Peyer's patch (tissue), 4 donors: ENCODE measurements around the gene UBAC1. TPM values are rescaled to one million over a fixed set of nuclear protein-coding genes. Genes with fewer than 3 reads are reported as not detected.

Source experiments
- DNase-seq, 3 donors: peaks; one replicate each; pipeline ENCODE4 v3.0.0-alpha.2; 2017 to 2019
- H3K27ac ChIP-seq, 4 donors: fragments of 200-600 bp; sonication (generic); one replicate each; pipeline ENCODE4 v1.5.1; 2016 to 2019
- H3K27me3 ChIP-seq, 2 donors: fragments of 200-600 bp; sonication (generic); one replicate each; pipeline ENCODE4 v1.5.1; 2019
- H3K36me3 ChIP-seq, 3 donors: fragments of 200-600 bp; sonication (generic); one replicate each; pipeline ENCODE4 v1.5.1; 2016 to 2019
- H3K4me1 ChIP-seq, 4 donors: fragments of 200-600 bp; sonication (generic); one replicate each; pipeline ENCODE4 v1.5.1; 2016 to 2019
- H3K4me3 ChIP-seq, 4 donors: fragments of 200-600 bp; sonication (generic); 1 replicate in 3 of 4; 2 replicates in 1 of 4; pipeline ENCODE4 v1.5.1; 2016 to 2019; ENCODE audit warnings: mild to moderate bottlenecking in 1 of 4
- H3K9me3 ChIP-seq, 4 donors: fragments of 200-600 bp; sonication (generic); one replicate each; pipeline ENCODE4 v1.5.1; 2016 to 2019; ENCODE audit warnings: mild to moderate bottlenecking in 1 of 4
- CTCF ChIP-seq, 6 experiments: fragments of 450-650 bp in 4 of 6; fragments of 200-600 bp in 2 of 6; sonication (generic) in 1 of 6; IDR thresholded peaks; one replicate each; pipeline ENCODE4 v1.5.1; 2017 to 2019; ENCODE audit warnings: antibody characterized with exemption in 6 of 6, mild to moderate bottlenecking in 3 of 6, moderate library complexity in 1 of 6
- POLR2A ChIP-seq, 2 donors: fragments of 450-650 bp; IDR thresholded peaks; one replicate each; pipeline ENCODE4 v1.5.1; 2017; ENCODE audit warnings: antibody characterized with exemption in 2 of 2, mild to moderate bottlenecking in 2 of 2, moderate library complexity in 2 of 2
- total RNA-seq, 4 donors: library from RNA; depleted of rRNA; stranded (reverse); fragments of >200 nt; gene quantifications; one replicate each; pipeline ENCODE4 v1.1.0, GENCODE V29; 2016

The UBAC1 gene
- total RNA-seq, 4 donors from 2014 or later: 23.1 to 64.3 (median 43.9) TPM

GRCh38 chr9:135903786-135904520 lies 57.2 kb downstream of the UBAC1 start:
- Histone ChIP-seq H3K4me3 (no peak overlapping the region), H3K9me3 (no peaks in the 10 kb centered on the region), H3K4me1 (peaks cover 0 to 30% (median 4%) of the 10 kb centered on the region in 4 donors), H3K27ac (no peak overlapping the region), H3K36me3 (no peaks in the 10 kb centered on the region), H3K27me3 (no peaks in the 10 kb centered on the region)
- DNase-seq: no peak
- no peak for TF ChIP-seq POLR2A (IDR thresholded peaks at IDR 0.05)
- TF ChIP-seq CTCF (IDR thresholded peaks at IDR 0.05): no peak

- H3K9me3 ChIP-seq: no peaks in the 10 kb centered on the region
- H3K4me1 ChIP-seq: peaks cover 0 to 24% (median 3%) of the 10 kb centered on the region in 4 donors
- H3K36me3 ChIP-seq: no peaks in the 10 kb centered on the region
- DNase-seq: no peak
- H3K27me3 ChIP-seq: no peaks in the 10 kb centered on the region
- TF ChIP-seq POLR2A (IDR thresholded peaks at IDR 0.05) (no peak), CTCF (IDR thresholded peaks at IDR 0.05) (no peak)
- H3K27ac ChIP-seq: no peak overlapping the region
- no peak overlapping the region for H3K4me3 ChIP-seq
Observed at GRCh38 chr9:135903358-135903656, 57.9 kb downstream of the UBAC1 start.

- Histone ChIP-seq H3K36me3 (no peaks in the 10 kb centered on the region), H3K4me1 (peaks cover 0 to 19% (median 2%) of the 10 kb centered on the region in 4 donors), H3K27ac (no peak overlapping the region), H3K4me3 (no peak overlapping the region), H3K27me3 (no peaks in the 10 kb centered on the region), H3K9me3 (no peaks in the 10 kb centered on the region)
- DNase-seq: no peak
- TF ChIP-seq POLR2A (IDR thresholded peaks at IDR 0.05): no peak
- TF ChIP-seq CTCF (IDR thresholded peaks at IDR 0.05): no peak
Observed at GRCh38 chr9:135902655-135903357, 58.4 kb downstream of the UBAC1 start.

DNA sequence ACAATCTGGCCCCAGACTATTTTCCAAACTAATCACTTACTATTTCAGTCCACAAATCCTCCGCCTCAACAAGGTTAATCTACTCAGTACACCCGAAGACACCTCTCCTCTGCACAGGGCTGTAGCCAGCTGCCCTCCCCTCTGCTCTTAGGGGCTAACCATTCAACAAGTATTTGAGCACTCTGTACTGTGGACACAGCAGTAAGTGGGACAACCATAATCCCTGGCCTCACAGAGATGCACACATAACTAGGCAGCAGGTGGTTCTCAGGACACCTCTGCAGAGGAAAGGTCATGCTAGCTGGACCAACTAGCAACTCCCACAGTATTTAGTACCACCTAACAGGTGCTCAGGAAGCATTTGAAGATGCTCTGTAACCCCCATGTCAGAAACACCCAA lies 59.3 kb downstream of the UBAC1 start:
- no peak for DNase-seq
- Histone ChIP-seq H3K9me3 (no peaks in the 10 kb centered on the region), H3K27me3 (no peaks in the 10 kb centered on the region), H3K27ac (no peak overlapping the region), H3K4me1 (peaks cover 0 to 19% (median 2%) of the 10 kb centered on the region in 4 donors), H3K36me3 (no peaks in the 10 kb centered on the region), H3K4me3 (no peak overlapping the region)
- no peak for TF ChIP-seq POLR2A (IDR thresholded peaks at IDR 0.05)
- no peak for TF ChIP-seq CTCF (IDR thresholded peaks at IDR 0.05)

DNA sequence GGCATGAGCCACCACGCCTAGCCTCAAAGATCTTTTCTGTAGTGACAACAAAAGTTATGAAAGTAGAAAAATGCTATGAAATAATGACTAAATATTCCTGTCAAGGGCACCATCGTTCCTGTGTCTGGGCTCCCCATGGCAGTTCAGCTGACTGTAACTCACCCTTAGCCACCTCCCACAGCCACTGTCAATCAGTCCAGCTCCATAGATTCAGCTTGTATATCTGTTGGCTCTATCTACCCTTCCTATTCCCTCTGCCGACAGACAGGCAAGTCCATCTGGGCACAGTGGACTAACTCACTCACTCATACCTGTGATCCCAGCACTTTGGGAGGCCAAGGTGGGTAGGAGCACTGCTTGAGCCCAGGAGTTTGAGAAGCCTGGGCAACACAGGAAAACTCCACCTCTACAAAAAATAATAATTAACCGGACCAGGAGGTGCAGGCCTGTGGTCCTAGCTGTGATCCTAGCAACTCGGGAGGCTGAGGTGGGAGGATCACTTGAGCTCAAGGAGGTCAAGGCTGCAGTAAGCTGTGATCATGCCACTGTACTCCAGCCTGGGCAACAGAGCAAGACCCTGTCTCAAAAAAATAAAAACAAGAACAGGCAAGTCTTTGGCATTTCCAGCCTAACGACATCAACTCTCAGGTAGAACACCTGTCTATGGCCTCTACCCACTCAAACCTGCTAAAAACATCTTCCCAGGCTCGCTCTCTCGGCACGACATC lies 60.0 kb downstream of the UBAC1 start:
- Histone ChIP-seq H3K27ac (no peak overlapping the region), H3K4me3 (no peak overlapping the region), H3K36me3 (no peaks in the 10 kb centered on the region), H3K27me3 (no peaks in the 10 kb centered on the region), H3K9me3 (no peaks in the 10 kb centered on the region), H3K4me1 (peaks cover 0 to 15% (median under 1%) of the 10 kb centered on the region in 4 donors)
- TF ChIP-seq CTCF (IDR thresholded peaks at IDR 0.05) (no peak), POLR2A (IDR thresholded peaks at IDR 0.05) (no peak)
- DNase-seq: no peak
